ENCODE data around the gene CCSER1. TPM values are rescaled to one million over a fixed set of nuclear protein-coding genes. Genes with fewer than 3 reads are reported as not detected.
"Not testable (repeated sequence)": the region's sequence is repeated elsewhere in the genome, so short reads cannot be mapped to it uniquely, and the experiment has no call there.

CCSER1 gene
- total RNA-seq, 1 donor from 2014 or later: not detected

DNA sequence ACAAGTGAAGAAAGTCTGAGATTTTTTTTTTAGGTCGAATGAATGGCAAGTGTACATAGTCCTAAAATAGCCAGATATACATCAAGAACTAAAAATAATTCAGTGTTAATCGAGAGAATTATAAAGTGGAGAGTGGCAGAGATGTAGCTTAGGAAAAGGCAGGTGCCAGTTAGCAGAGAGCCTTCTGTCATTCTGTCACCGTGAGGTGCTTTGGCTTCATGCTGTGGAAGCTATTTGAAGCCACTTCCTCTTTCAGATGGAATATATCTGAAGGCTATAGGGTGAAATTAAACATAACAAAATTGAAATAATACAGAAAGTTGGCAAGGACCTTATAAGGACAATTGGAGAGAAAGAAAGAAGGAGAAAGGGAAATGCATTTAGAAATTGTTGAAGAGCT, 756.3 kb downstream of the CCSER1 start:
- Mint-ChIP-seq H3K9me3 (ENCODE audit: low read depth) (no peaks in the 10 kb centered on the region), H3K4me1 (ENCODE audit: low read depth) (no peaks in the 10 kb centered on the region), H3K27ac (ENCODE audit: unreplicated experiment) (no peak overlapping the region), H3K4me3 (ENCODE audit: unreplicated experiment) (no peak overlapping the region), H3K36me3 (ENCODE audit: low read depth) (no peaks in the 10 kb centered on the region), H3K27me3 (ENCODE audit: low read depth) (peaks cover 7% of the 10 kb centered on the region)
- no peak for DNase-seq (ENCODE audit: low spot score)
- TF ChIP-seq, protein P1, sequence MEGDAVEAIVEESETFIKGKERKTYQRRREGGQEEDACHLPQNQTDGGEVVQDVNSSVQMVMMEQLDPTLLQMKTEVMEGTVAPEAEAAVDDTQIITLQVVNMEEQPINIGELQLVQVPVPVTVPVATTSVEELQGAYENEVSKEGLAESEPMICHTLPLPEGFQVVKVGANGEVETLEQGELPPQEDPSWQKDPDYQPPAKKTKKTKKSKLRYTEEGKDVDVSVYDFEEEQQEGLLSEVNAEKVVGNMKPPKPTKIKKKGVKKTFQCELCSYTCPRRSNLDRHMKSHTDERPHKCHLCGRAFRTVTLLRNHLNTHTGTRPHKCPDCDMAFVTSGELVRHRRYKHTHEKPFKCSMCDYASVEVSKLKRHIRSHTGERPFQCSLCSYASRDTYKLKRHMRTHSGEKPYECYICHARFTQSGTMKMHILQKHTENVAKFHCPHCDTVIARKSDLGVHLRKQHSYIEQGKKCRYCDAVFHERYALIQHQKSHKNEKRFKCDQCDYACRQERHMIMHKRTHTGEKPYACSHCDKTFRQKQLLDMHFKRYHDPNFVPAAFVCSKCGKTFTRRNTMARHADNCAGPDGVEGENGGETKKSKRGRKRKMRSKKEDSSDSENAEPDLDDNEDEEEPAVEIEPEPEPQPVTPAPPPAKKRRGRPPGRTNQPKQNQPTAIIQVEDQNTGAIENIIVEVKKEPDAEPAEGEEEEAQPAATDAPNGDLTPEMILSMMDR (IDR thresholded peaks at IDR 0.05): no peak

- Mint-ChIP-seq H3K36me3 (ENCODE audit: low read depth) (no peaks in the 10 kb centered on the region), H3K9me3 (ENCODE audit: low read depth) (no peaks in the 10 kb centered on the region)
Observed at GRCh38 chr4:90888571-90888970, 761.4 kb downstream of the CCSER1 start.

DNA sequence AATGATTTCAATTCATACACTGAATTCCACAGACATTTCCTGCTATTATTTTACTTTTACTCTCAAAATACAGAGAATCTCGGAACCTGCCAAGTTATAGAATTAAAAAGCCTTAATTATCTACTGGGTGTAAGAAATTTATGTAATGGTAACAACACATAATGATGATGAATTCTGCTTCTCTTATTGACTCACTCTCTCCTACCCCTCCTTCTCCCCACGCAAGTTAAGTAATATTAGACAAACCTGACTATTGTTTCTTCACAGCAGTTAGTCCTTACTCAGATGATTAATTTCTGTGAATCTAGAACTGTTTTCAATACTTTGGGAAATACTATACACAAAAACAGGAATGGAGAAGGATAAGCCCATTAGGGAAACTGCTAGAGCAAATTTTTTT, 762.0 kb downstream of the CCSER1 start:
- no peaks in the 10 kb centered on the region for H3K4me1 Mint-ChIP-seq (ENCODE audit: low read depth)
- H3K27me3 Mint-ChIP-seq (ENCODE audit: low read depth): peaks cover 2% of the 10 kb centered on the region
- no peak overlapping the region for H3K27ac Mint-ChIP-seq (ENCODE audit: unreplicated experiment)
- DNase-seq (ENCODE audit: low spot score): no peak
- no peaks in the 10 kb centered on the region for H3K9me3 Mint-ChIP-seq (ENCODE audit: low read depth)
- no peaks in the 10 kb centered on the region for H3K36me3 Mint-ChIP-seq (ENCODE audit: low read depth)
- TF ChIP-seq, protein P1 (IDR thresholded peaks at IDR 0.05): no peak
- H3K4me3 Mint-ChIP-seq (ENCODE audit: unreplicated experiment): no peak overlapping the region

More at GRCh38 chr4:90888571-90888970, 761.4 kb downstream of the CCSER1 start:
- TF ChIP-seq, protein P1 (IDR thresholded peaks at IDR 0.05): no peak
- Mint-ChIP-seq H3K4me1 (ENCODE audit: low read depth) (no peaks in the 10 kb centered on the region), H3K27me3 (ENCODE audit: low read depth) (peaks cover 4% of the 10 kb centered on the region), H3K4me3 (ENCODE audit: unreplicated experiment) (no peak overlapping the region), H3K27ac (ENCODE audit: unreplicated experiment) (no peak overlapping the region)
- no peak for DNase-seq (ENCODE audit: low spot score)

- DNase-seq (ENCODE audit: low spot score); H3K4me1 Mint-ChIP-seq (ENCODE audit: low read depth); H3K4me3 Mint-ChIP-seq (ENCODE audit: unreplicated experiment); H3K27ac Mint-ChIP-seq (ENCODE audit: unreplicated experiment); H3K27me3 Mint-ChIP-seq (ENCODE audit: low read depth); H3K36me3 Mint-ChIP-seq (ENCODE audit: low read depth): not testable (repeated sequence)
- H3K9me3 Mint-ChIP-seq (ENCODE audit: low read depth): peaks cover 29% of the 10 kb centered on the region
Observed at GRCh38 chr4:90903413-90903812, 776.2 kb downstream of the CCSER1 start.

DNA sequence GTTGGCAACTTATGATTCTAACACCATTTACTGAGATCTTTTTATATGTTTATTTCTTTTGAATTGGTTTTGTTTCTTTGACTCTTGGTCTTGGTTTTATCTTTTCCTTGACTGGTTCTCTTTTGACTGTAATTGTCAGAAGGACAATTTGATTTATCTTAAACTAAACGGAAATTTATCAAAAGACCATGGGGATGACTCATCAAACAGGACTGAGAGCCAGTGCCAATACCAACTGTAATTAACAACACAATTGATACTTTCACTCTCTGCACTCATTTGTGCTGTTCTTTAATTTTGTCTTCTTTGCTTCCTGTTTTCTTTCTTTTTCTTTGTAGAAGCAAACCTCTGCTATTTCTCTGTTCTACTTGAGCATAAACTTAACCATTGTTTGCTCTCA, 776.8 kb downstream of the CCSER1 start:
- Mint-ChIP-seq H3K27me3 (ENCODE audit: low read depth) (peaks cover 2% of the 10 kb centered on the region), H3K27ac (ENCODE audit: unreplicated experiment) (no peak overlapping the region), H3K4me1 (ENCODE audit: low read depth) (no peaks in the 10 kb centered on the region), H3K36me3 (ENCODE audit: low read depth) (peaks cover 7% of the 10 kb centered on the region), H3K9me3 (ENCODE audit: low read depth) (peaks cover 25% of the 10 kb centered on the region), H3K4me3 (ENCODE audit: unreplicated experiment) (no peak overlapping the region)
- TF ChIP-seq, protein P1 (IDR thresholded peaks at IDR 0.05): no peak
- DNase-seq (ENCODE audit: low spot score): no peak

- Mint-ChIP-seq H3K4me1 (ENCODE audit: low read depth) (no peaks in the 10 kb centered on the region), H3K27ac (ENCODE audit: unreplicated experiment) (no peak overlapping the region), H3K36me3 (ENCODE audit: low read depth) (peaks cover 4% of the 10 kb centered on the region), H3K27me3 (ENCODE audit: low read depth) (no peaks in the 10 kb centered on the region), H3K9me3 (ENCODE audit: low read depth) (peaks cover 16% of the 10 kb centered on the region), H3K4me3 (ENCODE audit: unreplicated experiment) (no peak overlapping the region)
- no peak for DNase-seq (ENCODE audit: low spot score)
- TF ChIP-seq, protein P1 (IDR thresholded peaks at IDR 0.05): no peak
Observed at GRCh38 chr4:90906239-90906638, 779.0 kb downstream of the CCSER1 start.

DNA sequence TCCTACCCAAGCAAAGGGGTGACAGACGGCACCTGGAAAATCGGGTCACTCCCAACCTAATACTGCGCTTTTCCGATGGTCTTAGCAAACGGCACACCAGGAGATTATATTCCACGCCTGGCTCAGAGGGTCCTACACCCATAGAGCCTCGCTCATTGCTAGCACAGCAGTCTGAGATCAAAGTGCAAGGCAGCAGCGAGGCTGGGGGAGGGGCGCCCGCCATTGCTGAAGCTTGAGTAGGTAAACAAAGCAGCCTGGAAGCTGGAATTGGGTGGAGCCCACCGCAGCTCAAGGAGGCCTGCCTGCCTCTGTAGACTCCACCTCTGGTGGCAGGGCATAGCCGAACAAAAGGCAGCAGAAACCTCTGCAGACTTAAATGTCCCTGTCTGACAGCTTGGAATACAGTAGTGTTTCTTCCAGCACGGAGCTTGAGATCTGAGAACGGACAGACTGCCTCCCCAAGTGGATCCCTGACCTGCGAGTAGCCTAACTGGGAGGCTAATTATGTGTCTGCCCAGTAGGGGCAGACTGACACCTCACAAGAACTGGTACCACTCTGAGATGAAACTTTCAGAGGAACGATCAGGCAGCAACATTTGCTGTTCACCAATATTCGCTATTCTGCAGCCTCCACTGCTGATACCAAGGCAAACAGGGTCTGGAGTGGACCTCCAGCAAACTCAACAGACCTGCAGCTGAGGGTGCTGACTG, 784.7 kb downstream of the CCSER1 start:
- H3K36me3 Mint-ChIP-seq (ENCODE audit: low read depth); DNase-seq (ENCODE audit: low spot score); H3K27ac Mint-ChIP-seq (ENCODE audit: unreplicated experiment); H3K4me3 Mint-ChIP-seq (ENCODE audit: unreplicated experiment); H3K4me1 Mint-ChIP-seq (ENCODE audit: low read depth); H3K27me3 Mint-ChIP-seq (ENCODE audit: low read depth): not testable (repeated sequence)
- H3K9me3 Mint-ChIP-seq (ENCODE audit: low read depth): peaks cover 14% of the 10 kb centered on the region
